AG10803 (cell line): ENCODE measurements around the gene CORO7.

Experiments used
- DNase-seq: peaks from one replicate; pipeline ENCODE4 v3.0.0; 2010; ENCODE audit warnings: low read depth
- H3K4me3 ChIP-seq: 2 replicates; pipeline ENCODE4 v1.5.1; 2011; ENCODE audit warnings: mild to moderate bottlenecking, low read length, control low read depth
- CTCF ChIP-seq: conservative IDR thresholded peaks from 2 replicates; pipeline ENCODE4 v1.5.1; 2011; ENCODE audit warnings: mild to moderate bottlenecking, low read length, control low read depth, inconsistent platforms

The CORO7 gene

GRCh38 chr16:4342866-4343744 lies 73.3 kb downstream of the CORO7 start:
- no peak for DNase-seq
- no peak overlapping the region for H3K4me3 ChIP-seq
- no peak for TF ChIP-seq CTCF

GRCh38 chr16:4341250-4341649 lies 75.1 kb downstream of the CORO7 start:
- no peak overlapping the region for H3K4me3 ChIP-seq
- TF ChIP-seq CTCF = no peak
- no peak for DNase-seq

GRCh38 chr16:4340443-4340842 lies 76.0 kb downstream of the CORO7 start:
- no peak for DNase-seq
- no peak overlapping the region for H3K4me3 ChIP-seq
- no peak for TF ChIP-seq CTCF

GRCh38 chr16:4339909-4340308 lies 76.5 kb downstream of the CORO7 start:
- peak; percentile 40 for DNase-seq
- no peak overlapping the region for H3K4me3 ChIP-seq
- TF ChIP-seq CTCF = no peak

- DNase-seq = no peak
- H3K4me3 ChIP-seq = no peak overlapping the region
- no peak for TF ChIP-seq CTCF
These were observed 76.9 kb downstream of the CORO7 start for GRCh38 chr16:4339455-4339854.

GRCh38 chr16:4338712-4339299 lies 77.6 kb downstream of the CORO7 start:
- H3K4me3 ChIP-seq = no peak overlapping the region
- no peak for TF ChIP-seq CTCF
- no peak for DNase-seq

GRCh38 chr16:4338125-4338582 lies 78.2 kb downstream of the CORO7 start:
- TF ChIP-seq CTCF = no peak
- no peak for DNase-seq

More at GRCh38 chr16:4338125-4338582, 78.2 kb downstream of the CORO7 start:
- H3K4me3 ChIP-seq = no peak overlapping the region
